HG03095 (cell line): Measurements from ENCODE around the gene PLEKHA8.

Experiments
- ATAC-seq: cut with Tn5 transposase; IDR thresholded peaks from one replicate; pipeline ENCODE4 v1.9.1; 2021; ENCODE audit warnings: moderate library complexity; ENCODE audit not compliant: unreplicated experiment

The PLEKHA8 gene

DNA sequence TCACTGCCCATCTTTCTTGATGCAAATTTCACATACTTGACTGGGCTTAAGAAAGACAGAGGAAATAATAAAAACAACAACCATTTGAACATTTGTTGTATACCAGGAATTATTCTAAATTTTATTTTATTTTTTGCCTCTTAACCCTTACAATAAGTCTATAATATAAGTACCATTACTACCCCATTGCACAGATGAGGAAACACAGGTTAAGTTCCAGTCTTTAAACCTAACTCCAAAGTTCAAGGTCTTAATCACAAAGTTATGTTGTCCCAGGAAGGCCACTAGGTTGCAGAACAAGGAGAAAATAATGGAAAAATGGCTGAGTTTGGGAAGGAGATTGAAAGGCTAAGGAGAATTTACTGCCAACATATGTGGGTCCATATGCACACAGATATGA lies 5.2 kb upstream of the PLEKHA8 start:
- ATAC-seq, result no peak

DNA sequence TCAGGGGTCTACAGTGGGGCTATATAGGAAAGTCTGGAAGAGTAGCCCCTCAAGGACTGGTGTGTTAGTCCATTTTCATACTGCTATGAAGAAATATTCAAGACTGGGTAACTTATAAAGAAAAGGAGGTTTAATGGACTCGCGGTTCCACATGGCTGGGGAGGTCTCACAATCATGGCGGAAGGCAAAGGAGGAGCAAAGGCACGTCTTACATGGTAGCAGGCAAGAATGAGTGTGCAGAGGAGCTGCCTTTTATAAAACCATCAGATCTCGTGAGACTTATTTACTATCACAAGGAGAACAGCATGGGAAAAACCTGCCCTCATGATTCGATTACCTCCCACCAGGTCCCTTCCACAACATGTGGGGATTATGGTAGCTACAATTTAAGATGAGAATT lies 4.7 kb upstream of the PLEKHA8 start:
- no peak for ATAC-seq

DNA sequence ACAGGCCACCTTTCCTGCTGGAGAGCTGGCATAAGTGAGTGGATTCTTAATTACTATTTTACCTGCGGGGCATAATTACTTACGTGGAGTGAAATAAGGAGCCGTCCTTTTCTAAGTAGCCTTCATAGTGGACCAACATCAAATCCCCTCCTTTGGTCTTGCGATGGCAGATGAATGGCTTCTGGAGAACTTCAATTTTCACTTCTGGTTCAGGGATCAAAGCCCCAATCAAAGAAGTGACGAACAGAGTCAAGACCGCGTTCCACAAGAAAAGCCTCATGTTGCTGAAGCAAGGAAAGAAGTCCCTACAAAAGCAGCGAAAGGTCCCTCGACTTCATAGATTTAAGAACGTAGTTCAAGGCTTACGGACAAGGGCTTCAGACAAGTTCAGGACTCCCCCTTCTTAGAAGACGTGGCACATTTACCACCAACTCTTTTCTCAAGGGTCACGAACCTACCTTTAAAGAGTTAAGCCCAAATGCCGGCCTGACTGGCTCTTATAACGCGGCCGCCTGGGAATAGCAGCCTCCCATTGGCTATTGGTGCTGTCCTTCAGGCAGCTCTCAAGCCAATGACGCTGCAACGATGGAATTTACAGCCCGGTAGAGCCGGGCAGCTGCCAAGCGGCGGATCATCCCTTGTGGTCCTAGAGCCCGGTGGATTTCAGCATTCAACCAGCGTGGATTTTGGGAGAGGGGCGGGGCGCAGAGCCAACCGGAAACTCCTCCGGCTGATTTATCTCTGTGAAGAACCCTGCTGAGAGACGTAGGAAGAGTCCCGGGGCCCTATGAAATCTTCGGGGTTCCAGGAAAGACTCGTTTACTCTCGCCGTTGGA lies 1.8 kb upstream of the PLEKHA8 start, which contains the start of gene FKBP14:
Gene FKBP14 (minus strand): TSS at position 474 of the 836 bp plus-strand sequence. CDS start 194 bp downstream, at position 280.
- peak; percentile 76 for ATAC-seq

DNA sequence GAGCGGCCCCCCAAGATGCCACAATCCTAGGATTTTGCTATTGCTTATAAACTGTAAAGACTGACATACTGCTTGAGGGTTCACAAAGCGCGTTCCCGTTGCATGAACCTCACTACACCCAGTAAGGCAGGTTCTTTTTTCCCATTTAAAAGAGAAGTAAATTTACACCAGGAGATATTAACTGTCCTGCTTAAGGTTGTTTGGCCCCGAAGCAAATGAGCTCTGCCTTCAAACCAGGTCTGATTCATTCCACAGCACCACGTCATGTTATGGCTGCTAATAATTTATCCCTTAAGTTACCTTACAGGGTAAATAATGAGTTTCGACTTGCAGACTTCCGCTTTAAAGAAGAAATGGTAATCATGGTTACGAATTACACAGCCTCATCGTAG lies 1.2 kb upstream of the PLEKHA8 start:
- peak; percentile 14 for ATAC-seq

DNA sequence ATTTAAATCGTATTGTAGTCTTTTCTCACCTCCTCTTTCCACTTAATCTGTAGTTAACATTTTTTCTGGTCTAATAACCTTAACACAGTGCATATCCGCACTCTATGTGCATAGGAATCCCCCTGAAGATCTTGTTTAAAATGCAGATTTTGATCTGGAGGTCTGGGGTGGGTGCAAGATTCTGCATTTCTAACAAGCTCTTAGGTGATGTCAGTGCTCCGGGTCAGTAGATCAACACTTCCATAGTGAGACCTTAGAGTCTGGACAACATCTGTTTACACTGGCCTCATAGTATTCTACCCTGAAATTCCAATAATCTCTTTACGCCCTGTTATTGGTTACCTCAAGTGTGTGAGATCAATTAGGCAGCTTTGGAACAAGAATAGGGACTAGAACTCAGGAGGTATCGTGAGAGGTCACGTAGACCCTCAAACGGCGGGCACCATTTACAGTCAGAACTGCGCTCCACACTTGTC lies 434 bp upstream of the PLEKHA8 start:
- no peak for ATAC-seq

DNA sequence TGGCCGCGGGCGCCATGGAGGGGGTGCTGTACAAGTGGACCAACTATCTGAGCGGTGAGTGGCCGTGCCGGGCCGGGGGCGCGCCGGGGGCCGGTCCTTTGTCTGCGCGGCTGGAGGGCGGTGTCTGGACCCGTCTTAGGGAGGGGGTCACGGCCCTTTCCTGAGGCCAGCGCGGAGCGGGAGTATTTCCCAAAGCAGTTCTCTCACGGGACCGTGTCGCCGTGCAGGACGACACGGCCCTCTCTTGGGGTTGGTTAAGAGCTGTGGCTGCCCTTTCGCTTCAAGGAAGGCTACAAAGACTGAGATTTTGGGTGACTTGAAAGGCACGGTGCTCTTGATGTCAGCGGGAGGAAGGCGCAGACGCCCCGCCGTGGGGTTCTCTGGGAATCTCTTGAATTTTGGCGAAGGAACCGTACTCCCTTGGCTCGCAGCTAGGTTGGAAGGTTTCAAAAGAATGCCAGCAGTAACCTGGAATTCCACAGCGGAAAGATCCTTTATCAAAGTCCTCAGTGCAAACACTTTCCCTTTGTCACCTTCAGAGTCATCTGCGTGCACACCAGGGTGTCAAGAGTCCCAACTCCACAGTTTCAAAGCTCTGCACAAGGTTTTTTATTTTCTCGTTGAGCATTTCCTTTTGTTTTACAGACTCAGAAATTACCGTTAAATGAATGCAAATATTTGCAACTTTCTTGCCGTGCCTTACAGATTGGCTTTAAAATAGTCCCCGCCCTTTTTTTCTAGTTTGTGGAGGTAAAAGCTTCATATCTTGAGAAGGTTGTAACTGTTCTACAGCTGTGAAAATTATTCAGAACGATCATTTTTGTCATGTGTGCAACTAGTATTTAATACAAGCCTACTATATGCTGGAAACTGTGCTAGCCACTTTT lies 780 bp downstream of the PLEKHA8 start:
- ATAC-seq, result peak; percentile 19

DNA sequence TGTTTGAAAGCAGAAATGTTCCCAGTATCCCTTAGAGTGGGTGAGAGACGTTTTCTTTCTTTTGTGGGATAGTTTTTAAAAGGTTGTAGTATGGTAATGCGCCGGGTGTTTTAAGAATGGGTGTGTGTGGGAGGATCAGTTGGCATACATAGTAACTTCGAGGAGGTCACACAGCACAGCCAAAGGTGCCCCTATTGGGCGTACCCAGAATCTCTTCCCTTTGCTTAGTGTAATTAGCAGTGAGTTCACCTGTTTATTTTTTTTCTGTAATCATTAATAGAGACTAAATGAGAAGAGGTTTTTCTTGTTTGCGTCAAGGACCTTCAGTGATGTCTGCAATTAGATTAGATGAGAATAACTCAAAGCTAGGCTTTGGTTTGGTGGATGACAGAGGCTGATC lies 1.5 kb downstream of the PLEKHA8 start:
- no peak for ATAC-seq

DNA sequence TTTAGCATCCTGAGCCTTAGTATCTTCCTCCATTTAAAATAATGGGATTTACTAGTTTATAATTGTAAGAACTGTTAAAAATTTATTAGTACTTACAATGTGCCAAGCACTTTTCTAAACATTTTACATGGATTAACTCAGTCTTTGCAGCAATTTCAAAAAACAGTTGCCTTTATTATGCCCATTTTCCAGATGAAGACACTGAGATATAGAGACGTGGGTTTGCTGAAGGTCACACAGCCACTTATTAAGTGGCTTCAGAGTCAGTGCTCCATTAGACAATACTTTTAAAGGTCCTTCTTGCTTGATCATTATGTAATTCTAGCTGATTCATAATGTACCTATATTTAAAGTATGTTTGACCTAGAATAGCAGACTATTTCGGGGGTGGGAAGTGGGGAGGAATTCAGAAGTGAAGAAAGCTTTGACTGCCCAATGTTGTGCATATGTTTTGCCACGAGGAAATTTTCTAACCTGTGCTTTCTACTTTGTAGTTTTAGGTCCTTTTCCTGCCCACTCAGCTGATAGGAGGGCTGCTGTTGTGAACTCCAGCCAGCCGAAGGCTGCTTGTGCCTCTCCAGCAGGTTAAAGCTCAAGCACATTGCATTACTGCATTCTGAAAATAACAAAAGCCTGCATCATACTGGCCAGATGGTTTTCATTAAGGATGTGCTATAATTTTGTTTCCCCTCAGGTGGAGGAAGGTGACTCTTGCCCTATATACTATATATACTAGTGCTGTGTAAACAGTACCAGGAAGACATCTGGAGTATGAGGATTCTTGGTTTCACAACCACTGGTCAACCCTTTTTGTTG lies 4.3 kb downstream of the PLEKHA8 start:
- no peak for ATAC-seq

DNA sequence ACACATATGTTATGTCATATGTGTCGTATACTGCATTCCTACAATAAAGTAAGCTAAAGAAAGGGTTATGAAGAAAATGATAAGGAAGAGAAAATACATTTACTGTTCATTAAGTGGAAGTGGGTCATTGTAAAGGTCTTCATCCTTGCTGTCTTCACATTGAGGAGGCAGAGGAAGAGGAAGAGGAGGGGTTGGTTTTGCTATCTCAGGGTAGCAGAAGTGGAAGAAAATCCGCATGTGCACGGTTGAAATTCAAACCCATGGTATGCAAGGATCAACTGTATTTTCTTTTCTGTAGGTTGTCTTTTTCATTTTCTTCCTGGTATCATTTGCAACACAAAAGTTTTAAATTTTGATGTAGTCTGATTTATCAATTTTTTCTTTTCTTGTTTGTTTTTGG lies 6.3 kb downstream of the PLEKHA8 start:
- no peak for ATAC-seq

DNA sequence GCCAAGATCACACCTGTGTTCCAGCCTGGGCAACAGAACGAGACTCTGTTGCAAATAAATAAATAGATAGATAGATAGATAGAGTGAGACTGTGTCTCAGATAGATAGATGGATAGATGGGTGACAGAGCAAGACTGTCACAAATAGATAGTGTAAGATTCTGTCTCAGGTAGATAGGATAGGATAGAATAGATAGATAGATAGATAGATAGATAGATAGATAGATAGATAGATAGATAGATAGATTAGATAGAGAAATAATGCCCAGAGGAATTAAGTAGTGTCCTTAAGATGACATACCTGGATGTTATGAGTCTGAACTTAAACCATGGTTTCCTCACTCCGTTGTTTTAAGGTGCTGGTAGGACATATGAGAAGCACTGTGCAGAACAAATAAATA lies 8.0 kb downstream of the PLEKHA8 start:
- ATAC-seq, result no peak

DNA sequence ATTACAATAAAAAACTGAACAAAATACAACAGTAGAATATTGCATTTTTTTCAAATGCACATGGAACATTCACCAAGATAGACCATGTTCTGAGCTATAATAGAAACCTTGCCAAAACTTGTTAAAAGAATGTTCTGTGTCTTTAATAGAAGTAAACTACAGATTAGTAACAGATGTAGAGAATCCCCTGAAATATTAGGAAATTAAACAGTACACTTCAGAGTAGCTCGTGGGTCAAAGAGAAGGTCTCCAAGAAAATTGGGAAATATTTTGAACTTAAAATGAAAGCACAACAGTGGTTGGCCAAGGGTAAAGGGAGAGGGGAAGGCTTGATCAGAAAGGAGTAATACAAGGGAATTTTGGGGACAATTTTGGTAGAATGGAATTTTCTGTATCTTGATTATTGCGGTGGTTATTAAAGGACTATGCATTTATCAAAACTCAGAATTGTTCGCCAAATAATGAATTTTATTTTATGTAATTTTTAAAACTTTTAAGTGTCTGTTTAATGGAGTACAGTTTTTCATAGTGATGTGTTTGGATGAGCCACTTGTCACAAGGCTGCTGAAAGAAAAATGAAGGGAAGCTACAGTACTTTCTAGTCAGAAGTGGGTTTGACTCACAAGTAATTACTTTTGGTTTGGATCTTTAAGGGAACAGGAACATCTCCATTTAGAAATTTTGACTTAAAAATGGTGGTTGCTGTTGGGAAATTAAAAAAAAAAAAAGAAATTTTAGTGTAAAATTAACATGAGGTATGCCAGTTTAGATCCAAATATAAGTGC lies 10.2 kb downstream of the PLEKHA8 start:
- no peak for ATAC-seq

DNA sequence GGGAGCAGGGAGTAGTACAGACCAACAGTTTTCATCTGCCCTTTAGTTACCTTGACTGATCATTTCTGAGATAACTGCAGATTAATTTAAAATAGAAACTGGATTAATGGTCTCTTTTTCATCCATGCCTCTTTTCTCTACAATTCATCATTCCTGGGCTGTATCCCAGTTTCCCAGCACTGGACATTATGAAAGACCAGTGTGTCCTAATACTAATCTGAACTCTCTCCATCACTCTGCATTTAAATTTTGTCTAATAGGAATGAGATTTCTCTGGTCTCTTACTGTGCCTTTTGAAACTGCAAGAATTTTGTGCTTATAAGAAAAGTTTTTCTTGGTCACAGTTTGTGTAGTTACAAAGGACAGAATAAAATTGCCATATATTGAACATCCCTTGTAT lies 12.7 kb downstream of the PLEKHA8 start:
- no peak for ATAC-seq

DNA sequence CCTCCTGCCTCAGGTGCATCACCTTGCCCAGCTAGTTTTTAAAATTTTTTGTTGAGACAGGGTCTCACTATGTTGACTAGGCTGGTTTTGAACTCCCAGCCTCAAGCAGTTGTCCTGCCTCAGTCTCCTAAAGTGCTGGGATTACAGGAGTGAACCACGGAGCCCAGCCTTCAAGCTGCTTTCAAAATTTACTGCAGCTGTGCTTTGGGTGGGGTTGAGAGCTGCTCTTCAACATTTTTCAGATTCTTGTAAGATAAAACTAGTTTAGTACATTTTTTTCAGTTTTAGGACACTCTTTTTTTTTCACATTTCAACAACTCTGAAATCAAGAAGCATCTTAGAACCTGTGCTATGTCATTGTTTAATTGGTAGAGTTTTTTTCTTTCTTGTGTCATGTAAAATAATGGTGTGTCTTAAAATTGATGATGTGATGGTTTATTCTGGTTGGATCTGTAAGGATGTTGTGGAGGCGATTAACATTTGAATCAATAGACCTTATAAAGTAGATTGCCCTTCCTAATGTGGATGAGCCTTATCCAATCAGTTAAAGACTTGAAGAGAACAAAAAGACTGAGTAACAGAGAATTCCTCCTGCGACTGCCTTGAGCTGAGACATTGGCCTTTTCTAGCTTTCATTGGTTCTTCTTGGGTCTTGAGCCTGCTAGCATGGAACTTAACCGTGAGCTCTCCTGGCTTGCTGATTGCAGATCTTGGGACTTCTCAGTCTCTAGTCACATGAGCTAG lies 13.5 kb downstream of the PLEKHA8 start:
- no peak for ATAC-seq

DNA sequence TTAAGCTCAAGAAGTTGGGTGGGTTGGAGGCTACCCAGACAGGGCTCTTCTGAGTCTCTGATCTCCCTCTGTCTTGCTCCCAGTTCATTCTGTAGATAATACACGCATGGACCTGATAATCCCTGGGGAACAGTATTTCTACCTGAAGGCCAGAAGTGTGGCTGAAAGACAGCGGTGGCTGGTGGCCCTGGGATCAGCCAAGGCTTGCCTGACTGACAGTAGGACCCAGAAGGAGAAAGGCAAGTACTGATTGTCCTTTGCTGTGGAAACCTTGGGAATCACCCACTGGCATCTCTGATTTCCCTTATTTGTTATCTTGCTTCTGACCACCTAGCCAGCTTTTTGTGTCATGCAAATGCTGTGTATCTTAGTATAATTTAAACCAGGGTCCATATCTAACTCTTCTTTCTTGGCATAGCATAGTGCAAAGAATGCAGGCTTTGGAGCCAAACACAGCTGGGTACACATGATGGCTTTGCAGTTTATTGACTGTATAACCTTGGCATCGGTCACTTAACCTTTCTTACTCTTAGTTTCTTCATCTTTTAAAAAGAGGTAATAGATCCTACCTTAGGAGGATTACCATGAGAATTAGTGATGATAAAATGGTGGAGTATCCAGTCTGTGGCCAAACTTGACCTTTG lies 18.0 kb downstream of the PLEKHA8 start:
- ATAC-seq, result no peak

DNA sequence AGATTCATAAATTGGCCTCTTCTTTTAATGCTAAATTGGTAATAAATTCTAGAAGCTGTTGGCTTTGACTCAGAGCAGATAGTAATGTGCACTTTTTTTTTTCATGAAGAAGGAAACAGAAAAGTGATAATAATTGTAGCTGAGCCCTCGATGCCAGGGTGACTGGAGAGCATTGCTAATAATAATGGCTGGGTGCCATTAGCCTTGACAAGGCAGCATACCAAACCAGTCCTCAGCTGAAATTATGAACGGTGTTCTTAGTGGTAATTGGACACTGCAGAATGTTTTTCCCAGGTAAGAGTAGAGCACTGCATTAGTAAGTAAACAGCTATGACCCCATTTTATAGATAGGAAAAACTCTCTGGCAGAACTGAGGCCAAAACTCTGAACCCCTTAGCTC lies 18.9 kb downstream of the PLEKHA8 start:
- no peak for ATAC-seq

DNA sequence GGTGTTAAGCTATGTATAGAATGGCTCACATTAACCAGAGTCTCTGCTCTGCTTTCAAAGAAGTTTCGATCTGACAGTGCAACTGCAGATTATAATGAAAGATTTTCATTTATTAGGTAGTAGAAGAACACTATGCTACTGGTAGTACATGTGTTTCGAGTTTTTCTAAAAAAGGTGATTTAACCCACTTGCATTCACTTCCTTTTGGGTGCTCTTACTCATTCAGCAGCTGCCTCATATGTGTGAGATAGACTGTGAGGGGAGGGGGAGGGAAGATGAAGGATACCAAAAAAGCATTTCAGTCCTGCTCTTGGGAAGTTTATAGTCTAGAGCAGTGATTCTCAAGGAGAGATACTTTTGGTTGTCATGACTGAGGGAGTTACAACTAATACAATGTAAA lies 20.4 kb downstream of the PLEKHA8 start:
- ATAC-seq, result no peak

DNA sequence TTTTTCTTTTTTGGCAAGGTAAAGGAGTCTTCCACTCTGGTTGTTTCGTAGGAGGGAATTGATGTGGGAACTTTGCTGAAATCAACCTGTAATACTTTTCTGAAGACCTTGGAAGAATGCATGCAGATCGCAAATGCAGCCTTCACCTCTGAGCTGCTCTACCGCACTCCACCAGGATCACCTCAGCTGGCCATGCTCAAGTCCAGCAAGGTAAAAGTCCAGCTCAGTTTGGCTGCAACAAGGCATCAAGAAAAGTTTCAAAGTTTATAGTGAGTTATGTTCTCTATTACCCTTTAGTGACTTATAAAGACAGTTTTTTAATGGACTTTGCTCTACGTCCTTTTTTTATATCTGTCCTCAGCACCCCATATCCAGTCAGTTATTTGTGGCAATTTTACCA lies 21.0 kb downstream of the PLEKHA8 start:
- no peak for ATAC-seq

DNA sequence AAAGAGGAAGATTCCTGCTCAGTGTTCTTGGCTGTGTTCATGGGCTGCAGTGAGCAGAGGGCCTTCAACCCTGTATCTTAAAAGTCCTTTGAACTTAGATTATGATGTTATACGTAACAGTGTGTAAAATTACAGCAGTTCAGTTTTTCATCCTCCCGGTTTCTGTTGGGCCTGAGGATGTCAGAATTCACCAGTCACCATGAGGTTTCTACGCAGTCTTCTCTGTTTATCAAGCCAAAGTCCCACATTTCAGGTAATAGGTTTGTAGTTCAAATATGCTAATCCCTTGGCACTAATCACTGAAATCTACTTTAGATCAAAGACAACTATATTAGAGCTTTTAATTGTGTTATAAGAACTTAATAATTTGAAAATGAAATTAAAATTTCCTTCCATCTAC lies 24.9 kb downstream of the PLEKHA8 start:
- no peak for ATAC-seq

DNA sequence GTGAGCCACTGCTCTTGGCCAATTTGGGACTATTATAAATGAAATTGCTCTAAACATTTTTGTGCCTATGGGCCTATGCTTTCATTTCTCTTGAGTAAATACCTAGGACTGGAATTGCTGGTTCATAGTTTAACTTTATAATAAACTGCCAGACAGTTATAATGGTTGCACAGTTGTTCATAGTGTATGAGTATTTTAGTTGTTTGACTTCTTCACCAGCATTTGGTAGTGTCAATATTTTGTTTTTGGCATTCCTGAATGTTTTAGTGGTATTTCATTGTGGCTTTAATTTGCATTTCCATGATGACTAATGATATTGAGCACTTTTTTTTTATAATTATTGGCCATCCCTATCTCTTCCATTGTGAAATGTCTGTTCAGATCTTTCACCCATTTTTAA lies 29.5 kb downstream of the PLEKHA8 start:
- no peak for ATAC-seq
